NCI-H2227 treated with DMSO at 0.1 percent for 48 hours (cell line): ENCODE results near the gene COL20A1.
"Not testable (repeated sequence)": the region's sequence is repeated elsewhere in the genome, so short reads cannot be mapped to it uniquely, and the experiment has no call there.

Experiments
- DNase-seq: peaks from one replicate; lab custom pipeline; 2025; lab: John Stamatoyannopoulos, UW

Gene COL20A1

DNA sequence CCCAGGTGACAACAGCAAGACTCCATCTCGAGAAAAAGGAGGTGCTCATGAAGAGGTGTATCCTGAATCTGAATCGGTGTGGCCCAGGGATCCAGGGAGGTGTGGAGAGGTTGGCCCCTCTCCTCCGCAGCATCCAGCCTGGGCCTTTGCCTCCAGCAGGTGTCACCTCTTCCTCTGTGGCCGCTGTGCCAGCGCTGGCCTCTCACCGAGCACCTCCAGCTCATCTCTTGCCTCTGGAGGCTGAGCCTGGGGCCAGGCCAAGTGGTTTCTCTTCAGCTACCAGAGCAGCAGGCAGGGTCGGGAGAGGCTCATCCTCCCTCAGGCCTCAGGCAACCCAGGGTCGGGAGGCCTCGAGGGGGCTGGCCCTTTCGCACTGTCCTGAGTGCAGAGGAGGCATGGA is 1.2 kb upstream of the COL20A1 start:
- no peak for DNase-seq

DNA sequence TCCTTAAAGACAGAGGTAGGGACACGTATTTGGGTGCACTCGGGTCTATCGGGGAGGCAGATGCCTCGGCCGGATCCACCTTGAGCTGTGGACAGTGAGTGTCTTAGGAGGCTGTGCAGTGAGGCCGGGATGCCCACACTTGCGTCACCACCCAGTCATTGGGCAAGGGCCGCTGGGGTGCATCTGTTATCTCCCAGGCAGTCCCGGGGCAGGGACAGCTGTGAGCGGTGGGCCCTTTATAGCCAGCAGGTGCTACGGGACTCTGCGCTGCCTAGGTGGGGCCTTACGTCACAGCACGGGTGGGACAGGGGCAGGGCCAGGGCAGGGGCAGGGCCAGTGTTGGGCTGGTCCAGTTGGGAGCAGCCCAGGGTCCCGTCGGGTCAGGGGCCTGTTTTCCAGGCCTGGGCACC is 689 bp upstream of the COL20A1 start:
- no peak for DNase-seq

DNA sequence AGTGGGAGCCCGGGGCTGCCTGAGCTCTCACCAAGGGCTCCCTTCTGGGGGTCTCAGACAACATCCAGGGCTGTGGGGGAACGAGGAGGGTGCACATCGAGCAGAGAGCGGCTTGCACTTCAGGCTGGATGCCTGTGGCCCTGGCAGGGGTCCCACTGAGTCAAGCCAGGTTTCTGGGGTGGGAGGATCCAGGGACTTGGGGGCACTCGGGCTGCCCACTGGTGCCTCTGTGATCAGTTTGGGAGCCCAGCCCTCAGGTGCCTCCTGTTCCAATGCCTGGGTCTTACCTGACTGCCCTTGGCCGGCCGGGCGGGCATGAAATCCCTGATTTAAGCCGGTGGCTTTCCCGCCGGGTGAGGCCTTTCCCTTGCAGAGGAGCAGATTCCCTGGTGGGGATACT is 470 bp downstream of the COL20A1 start:
- DNase-seq = no peak

DNA sequence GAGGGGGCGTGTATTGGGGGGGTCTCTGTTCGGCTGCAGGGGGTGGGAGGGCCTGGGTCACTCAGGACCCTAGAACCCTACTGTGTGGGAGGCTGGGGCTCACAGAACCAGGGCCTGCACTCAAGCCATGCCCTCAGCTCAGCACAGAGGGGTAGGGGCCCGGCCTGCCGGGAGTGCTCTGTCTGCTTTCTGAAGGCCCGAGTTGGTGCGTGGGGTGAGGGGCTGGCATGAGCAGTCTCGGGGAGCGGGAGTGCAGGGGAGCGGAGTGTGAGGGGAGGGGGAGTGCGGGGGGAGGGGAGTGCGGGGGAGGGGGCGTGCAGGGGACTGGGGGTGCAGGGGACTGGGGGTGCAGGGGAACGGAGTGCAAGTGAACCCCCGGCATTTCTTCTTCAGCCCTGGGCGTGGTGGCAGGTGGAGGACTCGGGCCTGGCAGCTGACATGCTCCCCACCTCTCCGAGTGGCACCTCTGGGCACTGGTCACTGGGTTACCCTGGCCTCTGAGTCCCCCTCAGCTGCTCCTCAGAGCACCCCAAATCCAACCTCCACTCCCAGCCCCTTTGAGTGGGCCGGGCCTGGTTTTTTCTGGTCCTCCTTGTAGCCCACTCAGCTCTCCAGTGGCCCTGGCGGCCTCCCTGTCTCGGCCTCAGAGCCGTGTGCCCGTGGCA is 1.0 kb downstream of the COL20A1 start:
- no peak for DNase-seq

DNA sequence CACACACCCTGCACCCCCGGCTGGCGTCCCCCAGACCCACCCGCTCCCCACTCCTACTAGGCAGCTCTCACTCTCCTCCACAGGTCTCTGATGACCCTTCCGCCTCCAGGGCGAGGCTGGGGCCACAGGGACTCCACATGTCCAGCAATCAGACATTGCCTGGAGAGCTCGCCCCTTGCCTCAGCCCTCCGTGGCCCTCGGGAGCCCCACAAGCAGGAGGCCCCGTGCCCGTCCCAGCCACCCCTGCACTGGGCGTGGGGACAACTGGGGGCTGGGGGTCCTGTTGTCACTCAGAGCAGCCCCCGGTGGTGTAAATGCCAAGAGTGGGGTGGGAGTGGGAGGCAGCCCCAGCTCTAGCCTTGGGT is 1.5 kb downstream of the COL20A1 start:
- DNase-seq = no peak

DNA sequence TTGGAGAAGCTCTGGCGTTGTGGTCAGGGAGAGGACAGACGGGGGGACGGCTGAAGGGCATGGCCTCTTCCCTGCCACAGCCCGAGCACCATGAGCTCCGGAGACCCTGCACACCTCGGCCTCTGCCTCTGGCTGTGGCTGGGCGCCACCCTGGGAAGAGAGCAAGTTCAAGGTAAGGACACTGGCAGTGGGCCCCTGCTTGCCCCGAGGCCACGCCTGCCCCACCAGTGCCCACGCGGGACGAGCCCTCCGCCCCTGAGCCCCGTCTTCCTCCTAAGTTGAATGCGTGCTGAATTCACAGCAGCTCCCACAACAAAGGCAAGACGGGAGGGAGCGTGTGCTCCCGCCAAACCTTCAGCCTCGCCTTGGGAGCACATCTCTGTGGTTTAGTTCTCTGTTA is 2.0 kb downstream of the COL20A1 start:
- DNase-seq = no peak

DNA sequence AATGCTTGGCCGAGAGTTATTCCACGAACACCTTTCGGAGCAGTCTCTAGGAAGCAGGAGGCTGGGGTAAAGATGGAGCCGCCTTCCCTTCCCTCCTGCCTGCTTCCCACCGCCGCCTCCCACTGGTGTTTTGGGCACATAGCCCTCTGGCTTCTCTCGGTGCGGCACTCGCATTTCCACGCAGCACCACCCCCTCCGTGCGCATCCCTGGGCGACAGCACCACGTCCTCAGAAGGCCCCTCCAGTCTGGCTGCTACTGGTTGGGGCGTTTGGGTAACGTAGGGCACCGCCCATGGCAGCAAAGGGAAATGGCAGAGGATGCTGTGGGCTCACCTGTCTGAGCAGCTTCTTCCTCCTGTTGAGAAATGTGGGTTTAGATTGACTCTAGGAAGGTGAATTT is 2.4 kb downstream of the COL20A1 start:
- no peak for DNase-seq

DNA sequence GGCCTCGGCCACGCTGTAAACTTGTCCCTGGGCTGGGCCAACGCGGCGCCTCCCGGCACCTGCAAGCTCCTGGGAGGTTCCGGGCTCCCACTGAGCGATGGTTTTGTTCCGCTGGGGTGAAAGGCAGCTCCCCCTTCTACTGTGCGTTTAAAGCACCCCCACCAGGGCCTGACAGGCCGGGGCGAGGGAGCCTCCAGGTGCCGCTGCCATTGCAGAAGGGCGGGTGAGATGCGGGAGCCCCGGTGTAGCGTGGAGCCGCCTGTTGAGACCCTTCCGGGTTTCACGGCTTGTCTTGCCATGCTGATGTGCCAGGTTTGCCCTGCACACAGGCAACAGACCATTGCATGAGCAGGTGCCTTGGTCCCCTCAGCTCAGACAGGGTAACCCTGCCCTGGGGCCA is 2.9 kb downstream of the COL20A1 start:
- DNase-seq = no peak

DNA sequence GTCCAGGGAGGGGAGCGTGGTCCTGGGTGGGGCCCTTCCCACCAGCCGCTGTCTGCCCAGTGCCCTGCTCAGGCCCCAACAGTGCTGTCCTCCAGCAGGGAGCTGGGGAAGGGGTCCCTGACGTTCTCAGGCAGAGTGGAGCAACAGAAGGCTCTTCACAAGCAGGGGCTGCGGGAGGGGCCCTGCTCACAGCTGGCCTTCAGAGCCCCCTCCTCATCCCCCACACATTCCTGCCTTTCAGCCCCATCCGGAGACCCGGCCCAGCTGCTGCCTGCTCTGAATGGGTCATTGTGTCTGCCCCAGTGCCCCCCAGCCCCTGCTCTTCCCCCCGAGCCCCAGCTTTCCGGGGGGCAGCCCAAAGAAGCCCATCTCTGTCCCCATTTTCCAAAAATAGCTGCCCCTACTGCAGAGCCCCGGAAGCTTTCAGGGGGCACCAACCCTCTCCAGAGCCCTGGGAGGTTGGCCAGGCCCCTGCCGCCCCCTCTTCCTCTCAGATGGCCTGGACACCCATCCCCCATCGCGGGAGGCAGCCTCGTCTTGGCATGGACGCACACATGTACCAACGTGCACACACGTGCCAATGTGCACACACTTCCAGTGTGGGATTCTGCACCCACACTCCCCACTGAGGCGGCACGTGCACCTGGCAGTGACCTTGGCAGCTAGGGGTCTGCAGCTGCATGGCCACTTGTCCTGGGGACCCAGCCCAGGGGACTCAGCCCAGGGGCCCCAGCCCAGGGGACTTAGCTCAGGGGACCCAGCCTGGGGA is 3.7 kb downstream of the COL20A1 start:
- no peak for DNase-seq

DNA sequence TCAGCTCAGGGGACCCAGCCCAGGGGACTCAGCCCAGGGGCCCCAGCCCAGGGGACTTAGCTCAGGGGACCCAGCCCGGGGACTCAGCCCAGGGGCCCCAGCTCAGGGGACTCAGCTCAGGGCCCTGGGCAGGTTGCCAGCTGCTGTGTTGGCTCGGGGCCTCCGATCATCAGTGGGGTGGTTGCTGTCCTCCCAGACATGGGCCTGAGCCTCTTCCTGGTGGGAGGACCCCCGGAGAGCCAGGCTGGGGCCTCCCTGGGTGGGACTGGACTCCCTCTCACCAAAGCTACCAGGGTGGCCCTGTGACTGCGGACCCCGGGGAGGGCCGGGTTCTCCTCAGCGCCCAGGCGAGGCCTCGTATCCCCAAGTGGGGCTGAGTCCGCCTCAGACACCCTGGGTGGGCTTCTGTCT is 4.4 kb downstream of the COL20A1 start:
- DNase-seq = no peak

DNA sequence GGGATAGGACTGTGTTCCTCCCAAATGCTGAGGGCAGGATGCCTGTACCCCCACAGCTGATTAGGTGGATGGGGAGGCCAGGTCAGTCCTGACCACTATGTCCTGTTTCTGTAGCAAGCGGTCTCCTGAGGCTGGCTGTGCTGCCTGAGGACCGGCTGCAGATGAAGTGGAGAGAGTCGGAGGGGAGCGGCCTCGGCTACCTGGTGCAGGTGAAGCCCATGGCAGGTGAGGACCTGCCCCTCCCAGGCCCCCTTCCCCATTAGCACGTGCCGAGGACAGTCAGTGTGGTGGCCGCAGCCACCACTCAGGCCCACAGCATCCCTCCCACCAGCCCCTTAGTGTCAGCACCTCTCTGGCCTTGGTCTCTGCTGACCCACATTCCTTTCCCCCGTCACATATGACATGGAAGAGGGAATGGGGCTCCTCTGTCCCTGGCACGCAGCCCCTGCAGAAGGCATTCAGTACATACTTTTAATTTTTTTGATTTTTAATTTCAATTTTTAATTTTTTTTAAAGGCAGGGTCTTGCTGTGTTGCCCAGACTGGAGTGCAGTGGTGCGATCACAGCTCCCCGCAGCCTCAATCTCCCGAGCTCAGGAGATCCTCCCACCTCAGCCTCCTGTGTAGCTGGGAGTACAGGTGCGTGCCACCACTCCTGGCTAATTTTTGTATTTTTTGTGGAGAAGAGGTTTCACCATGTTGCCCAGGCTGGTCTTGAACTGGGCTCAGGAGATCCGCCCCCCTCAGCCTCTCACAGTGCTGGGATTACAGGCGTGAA is 5.0 kb downstream of the COL20A1 start:
- no peak for DNase-seq

DNA sequence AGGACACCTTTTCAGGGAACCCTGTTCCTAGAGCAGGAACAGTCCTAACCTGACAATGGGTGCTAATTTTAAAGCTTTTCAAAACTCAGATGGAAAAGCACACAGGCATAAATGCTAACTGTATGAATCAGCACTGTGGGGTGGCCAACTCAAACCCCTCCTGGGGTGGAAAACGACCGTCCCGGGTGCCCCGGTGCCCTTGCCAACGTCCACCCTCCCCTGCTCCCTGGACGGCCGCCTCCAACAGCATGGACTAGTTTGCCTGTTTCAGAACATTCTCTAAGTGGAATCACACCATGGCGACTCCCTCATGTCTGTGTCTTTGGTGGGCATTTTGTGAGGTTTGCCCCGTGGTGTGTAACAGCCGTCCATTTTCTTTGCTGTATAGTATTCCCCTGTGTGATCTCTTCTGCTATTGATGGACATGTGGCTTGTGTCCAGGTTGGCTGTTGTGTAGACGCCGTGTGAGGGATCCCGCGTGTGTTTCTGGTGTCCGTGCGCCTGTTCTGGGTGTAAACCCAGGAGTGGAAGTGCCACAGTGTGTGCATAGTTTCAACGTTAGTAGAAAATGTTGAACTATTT is 5.8 kb downstream of the COL20A1 start:
- no peak for DNase-seq

DNA sequence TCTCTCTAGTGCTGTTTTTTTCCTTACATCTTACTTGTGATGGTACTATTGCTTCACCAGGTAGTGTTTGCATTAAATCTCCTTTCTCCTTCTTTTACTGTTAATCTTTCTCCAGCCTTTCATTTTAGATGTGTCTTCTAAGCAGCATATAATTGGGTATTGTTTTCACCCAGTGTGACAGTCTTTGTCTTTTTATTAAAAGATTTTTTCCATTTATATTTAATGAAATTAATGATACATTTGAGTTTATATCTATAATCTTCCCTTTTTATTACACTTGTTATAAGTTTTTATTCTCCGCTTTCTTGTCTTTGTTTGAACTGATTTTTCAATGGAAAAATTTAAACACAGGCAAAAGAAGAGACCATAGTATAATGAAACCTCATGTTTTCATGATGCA is 8.7 kb downstream of the COL20A1 start:
- DNase-seq = no peak

DNA sequence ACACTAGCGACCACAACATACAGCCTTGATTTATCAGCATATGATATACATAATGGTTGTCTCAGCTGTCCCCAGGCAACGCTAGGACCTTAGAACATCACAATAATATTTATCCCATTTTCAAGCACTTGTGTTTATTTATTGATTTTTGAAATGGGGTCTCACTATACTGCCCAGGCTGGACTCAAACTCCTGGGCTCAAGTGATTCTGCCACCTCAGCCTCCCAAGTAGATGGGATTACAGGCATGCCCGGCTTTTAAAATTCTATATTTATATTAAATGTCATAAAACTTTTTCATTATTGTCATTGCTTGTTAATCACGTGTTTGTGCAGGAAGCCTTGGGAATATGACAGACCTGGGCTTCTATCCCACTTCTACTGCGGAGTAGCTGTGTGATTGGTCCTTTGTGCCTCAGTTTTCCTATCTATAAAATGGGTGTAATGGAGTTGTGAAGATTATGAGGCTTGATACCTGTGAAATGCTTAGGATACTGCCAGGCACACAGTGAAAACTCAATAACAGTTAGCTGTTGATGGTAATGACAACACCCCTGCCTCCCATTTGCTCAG is 10.2 kb downstream of the COL20A1 start:
- no peak for DNase-seq

DNA sequence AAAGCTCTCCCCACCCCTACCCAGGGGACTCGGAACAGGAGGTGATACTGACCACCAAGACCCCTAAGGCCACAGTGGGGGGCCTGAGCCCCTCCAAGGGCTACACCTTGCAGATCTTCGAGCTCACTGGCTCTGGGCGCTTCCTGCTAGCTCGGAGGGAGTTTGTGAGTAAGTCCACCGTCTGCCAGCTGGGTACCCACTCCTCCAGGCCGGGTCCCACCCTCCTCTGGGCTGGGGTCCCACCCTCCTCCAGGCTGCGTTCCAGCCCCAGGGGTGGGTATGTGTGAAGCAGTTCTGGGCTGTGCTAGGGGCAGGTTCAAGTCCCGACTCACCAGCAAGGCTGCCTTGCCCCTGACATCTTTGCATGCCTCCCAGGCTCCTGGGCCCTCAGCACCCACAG is 12.4 kb downstream of the COL20A1 start:
- no peak for DNase-seq

DNA sequence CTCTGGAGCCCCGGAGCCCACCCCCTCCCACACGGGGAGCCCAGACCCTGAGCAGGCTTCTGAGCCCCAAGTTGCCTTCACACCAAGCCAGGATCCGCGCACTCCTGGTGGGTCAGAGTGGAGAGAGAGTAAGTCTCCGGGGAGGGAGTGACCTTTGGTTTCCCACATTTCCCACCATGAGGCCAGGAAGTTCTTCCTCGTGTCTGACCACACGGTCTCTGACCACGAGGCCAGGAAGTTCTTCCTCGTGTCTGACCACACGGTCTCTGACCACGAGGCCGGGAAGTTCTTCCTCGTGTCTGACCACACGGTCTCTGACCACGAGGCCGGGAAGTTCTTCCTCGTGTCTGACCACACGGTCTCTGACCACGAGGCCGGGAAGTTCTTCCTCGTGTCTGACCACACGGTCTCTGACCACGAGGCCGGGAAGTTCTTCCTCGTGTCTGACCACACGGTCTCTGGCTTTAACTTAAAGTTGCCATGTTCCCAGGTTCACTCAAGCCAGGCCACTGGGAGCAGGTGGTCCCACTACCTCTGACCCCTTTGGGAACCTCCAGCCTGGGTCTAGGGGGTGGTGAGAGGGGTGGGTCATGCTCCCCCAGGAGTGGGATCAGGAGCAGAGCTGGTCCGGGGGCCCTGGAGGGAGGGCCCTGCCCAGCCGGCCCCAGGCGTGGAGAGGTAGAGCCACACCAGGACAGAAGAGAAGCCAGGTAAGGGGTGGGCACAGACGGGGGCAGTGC is 13.1 kb downstream of the COL20A1 start:
- DNase-seq = not testable (repeated sequence)

DNA sequence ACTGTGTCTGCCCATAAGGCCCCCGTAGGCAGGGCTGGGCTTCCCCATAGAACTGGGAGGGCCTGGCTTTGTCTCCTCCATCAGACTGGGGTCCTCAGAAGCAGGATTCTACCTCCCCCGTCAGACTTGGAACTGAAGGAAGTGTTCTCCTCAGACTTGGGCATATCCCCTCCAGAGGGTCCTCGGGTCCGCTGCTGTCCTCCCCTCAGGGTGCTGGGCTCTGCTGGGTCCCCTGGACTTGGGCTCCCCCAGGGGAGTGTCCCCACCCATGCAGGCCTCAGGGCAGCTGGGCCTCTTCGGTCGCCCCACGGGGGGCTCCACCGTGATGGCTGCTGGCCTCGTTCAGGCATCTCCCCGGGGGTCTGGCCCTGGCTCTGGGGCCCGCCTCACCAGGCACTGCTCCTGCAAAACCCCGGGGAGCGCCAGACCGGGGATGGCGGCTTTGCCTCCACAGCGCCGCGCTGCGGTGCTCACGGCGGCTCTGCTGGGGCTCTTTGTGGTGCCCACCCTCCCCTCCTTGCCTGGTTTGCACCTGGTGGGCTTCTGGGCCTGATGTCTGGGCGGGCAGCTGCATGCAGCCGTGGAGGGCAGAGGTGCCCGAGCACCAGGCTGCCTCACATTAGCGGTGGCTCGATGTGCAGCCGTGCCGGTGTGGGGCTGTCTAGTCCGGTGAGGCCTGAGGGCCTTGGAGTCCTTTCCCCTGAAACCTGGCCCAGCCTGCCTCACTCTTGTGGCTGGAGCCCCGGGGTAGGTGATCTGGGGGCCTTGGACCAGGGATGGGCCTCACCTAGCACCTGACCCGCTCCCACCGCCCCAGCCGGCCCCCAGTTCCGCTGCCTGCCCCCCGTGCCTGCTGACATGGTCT is 13.9 kb downstream of the COL20A1 start:
- DNase-seq = no peak

DNA sequence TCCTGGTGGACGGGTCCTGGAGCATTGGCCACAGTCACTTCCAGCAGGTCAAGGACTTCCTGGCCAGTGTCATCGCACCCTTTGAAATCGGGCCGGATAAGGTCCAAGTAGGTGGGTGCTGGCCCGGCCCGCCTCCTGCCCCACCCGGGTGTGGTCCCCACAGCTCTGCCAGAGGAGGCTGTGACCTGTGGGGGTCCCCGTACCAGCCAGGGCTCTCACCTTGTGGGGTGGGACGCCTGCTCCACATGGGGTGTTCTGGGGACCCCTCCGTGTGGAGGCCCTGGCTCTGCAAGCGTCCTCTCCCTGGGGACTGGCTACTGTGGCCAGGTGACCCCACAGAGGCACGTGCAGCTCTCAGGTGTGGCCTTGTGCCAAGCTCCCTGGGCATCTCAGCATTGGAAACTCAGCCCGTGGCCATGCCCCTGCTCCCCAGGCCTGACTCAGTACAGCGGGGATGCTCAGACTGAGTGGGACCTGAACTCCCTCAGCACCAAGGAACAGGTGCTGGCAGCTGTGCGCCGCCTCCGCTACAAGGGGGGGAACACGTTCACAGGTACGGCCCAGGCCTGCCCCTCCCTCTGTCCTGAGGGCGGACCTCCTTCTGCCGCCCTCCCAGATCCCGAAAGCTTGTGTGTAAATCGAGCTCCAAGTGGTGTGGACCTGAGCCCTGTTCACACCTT is 14.7 kb downstream of the COL20A1 start:
- DNase-seq = no peak

DNA sequence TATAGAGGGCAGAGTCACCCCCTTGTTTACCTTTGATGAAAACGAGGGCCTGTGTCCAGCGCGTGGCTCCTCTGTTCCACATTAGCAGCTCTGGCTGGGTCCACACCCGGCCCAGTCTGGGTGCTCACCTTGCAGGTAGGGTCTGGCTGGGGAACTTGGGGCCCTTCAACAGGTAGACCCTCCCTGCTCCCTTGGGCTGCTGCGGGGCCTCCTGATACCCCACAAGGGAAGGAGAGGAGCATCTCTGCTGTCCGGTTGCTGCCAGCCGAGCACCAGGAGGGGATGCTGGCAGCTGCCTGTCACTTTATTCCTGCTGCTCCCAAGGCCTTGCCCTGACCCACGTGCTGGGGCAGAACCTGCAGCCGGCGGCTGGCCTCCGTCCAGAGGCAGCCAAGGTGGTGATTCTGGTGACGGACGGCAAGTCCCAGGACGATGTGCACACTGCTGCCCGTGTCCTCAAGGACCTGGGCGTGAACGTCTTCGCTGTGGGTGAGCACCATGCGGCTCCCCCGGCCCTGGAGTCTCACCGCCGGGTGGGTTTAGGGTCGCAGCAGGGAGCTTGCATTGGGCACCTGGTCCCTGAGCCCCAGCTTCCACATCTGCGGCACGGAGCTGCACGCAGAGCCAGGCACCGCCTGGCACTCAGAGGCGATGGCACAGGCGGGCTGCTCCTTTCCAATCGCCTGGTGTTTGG is 15.4 kb downstream of the COL20A1 start:
- no peak for DNase-seq
